Daoy (cell line): Measurements from ENCODE around the gene TYRO3. TPM values are rescaled to one million over a fixed set of nuclear protein-coding genes. Genes with fewer than 3 reads are reported as not detected.
"Not testable (repeated sequence)": the region's sequence is repeated elsewhere in the genome, so short reads cannot be mapped to it uniquely, and the experiment has no call there.

Experiments
- DNase-seq: peaks from one replicate; pipeline ENCODE4 v3.0.0-alpha.2; 2015; ENCODE audit warnings: low read depth
- total RNA-seq: library from RNA; depleted of rRNA; stranded (reverse); fragments of >200 nt; shearing (Covaris generic); gene quantifications from 2 replicates; pipeline ENCODE4 v1.2.3, GENCODE V29; 2014

Gene TYRO3
- total RNA-seq, 1 experiment from 2014 or later, result 3.9 TPM

- DNase-seq, result no peak
Measured at GRCh38 chr15:41573396-41573795, 14.4 kb downstream of the TYRO3 start.

GRCh38 chr15:41574158-41574557, 15.1 kb downstream of the TYRO3 start:
- DNase-seq, result no peak

- DNase-seq, result no peak
Measured at GRCh38 chr15:41575282-41575681, 16.3 kb downstream of the TYRO3 start.

GRCh38 chr15:41577863-41578735, 19.1 kb downstream of the TYRO3 start:
- no peak for DNase-seq

GRCh38 chr15:41578736-41579383, 19.8 kb downstream of the TYRO3 start:
- no peak for DNase-seq

GRCh38 chr15:41581110-41581509, 22.1 kb downstream of the TYRO3 start:
- peak; percentile 23 for DNase-seq

GRCh38 chr15:41583795-41584194, 24.8 kb downstream of the TYRO3 start:
- no peak for DNase-seq

- DNase-seq, result no peak
Measured at GRCh38 chr15:41584636-41585126, 25.7 kb downstream of the TYRO3 start.

- peak; percentile 46 for DNase-seq
Measured at GRCh38 chr15:41585127-41586047, 26.4 kb downstream of the TYRO3 start.

- DNase-seq, result not testable (repeated sequence)
Measured at GRCh38 chr15:41586531-41587282, 27.7 kb downstream of the TYRO3 start.

- not testable (repeated sequence) for DNase-seq
Measured at GRCh38 chr15:41589018-41589417, 30.0 kb downstream of the TYRO3 start.

- not testable (repeated sequence) for DNase-seq
Measured at GRCh38 chr15:41589571-41589970, 30.6 kb downstream of the TYRO3 start.

GRCh38 chr15:41591217-41591616, 32.2 kb downstream of the TYRO3 start:
- not testable (repeated sequence) for DNase-seq

- not testable (repeated sequence) for DNase-seq
Measured at GRCh38 chr15:41592718-41593117, 33.7 kb downstream of the TYRO3 start.

- no peak for DNase-seq
Measured at GRCh38 chr15:41594801-41595746, 36.1 kb downstream of the TYRO3 start.

- no peak for DNase-seq
Measured at GRCh38 chr15:41596972-41597371, 38.0 kb downstream of the TYRO3 start.

- no peak for DNase-seq
Measured at GRCh38 chr15:41597787-41598186, 38.8 kb downstream of the TYRO3 start.

GRCh38 chr15:41599061-41599460, 40.0 kb downstream of the TYRO3 start:
- DNase-seq, result no peak

GRCh38 chr15:41603411-41603935, 44.5 kb downstream of the TYRO3 start:
- DNase-seq, result no peak
